HG02678 (cell line): ENCODE results near the gene GPRASP2.

Experiments
- ATAC-seq: cut with Tn5 transposase; IDR thresholded peaks from one replicate; pipeline ENCODE4 v1.9.1; 2021; ENCODE audit warnings: mild to moderate bottlenecking, moderate library complexity; ENCODE audit not compliant: unreplicated experiment

Gene GPRASP2

GRCh38 chrX:102744307-102744706 is 32.1 kb downstream of the GPRASP2 start:
- ATAC-seq: no peak

- ATAC-seq: no peak
These were observed 33.2 kb downstream of the GPRASP2 start for GRCh38 chrX:102745513-102745856.

GRCh38 chrX:102745857-102746584 is 33.8 kb downstream of the GPRASP2 start:
- no peak for ATAC-seq

- ATAC-seq: no peak
These were observed 53.0 kb downstream of the GPRASP2 start for GRCh38 chrX:102765217-102765616.

- ATAC-seq: no peak
These were observed 53.6 kb downstream of the GPRASP2 start for GRCh38 chrX:102765809-102766208.

- no peak for ATAC-seq
These were observed 55.0 kb downstream of the GPRASP2 start for GRCh38 chrX:102767287-102767686.
